ENCODE data around the gene HERPUD1. TPM values are rescaled to one million over a fixed set of nuclear protein-coding genes. Genes with fewer than 3 reads are reported as not detected.

The HERPUD1 gene
- total RNA-seq, 1 experiment from 2014 or later: 28.9 TPM

- H3K56ac ChIP-seq (ENCODE audit: insufficient read length, low read depth, low read length): no peak overlapping the region
- no peak for TF ChIP-seq CTCF (conservative IDR thresholded peaks at IDR 0.05)
- no peak overlapping the region for H3K18ac ChIP-seq (ENCODE audit: insufficient read length, low read depth, low read length)
- no peak overlapping the region for H3K4me2 ChIP-seq (ENCODE audit: insufficient read depth, insufficient read length, low read length)
- H4K5ac ChIP-seq (ENCODE audit: insufficient read length, low read depth, low read length): no peak overlapping the region
- no peak overlapping the region for H2BK120ac ChIP-seq (ENCODE audit: low read depth, low read length, poor library complexity, severe bottlenecking)
- H3K4me1 ChIP-seq (ENCODE audit: insufficient read depth, low read length): no peaks in the 10 kb centered on the region
- H3K14ac ChIP-seq (ENCODE audit: insufficient read depth, low read length): no peak overlapping the region
- H3K27ac ChIP-seq (ENCODE audit: insufficient read length, low read depth, low read length): no peak overlapping the region
- no peak for DNase-seq
- Mint-ChIP-seq H3K9me3 (no peaks in the 10 kb centered on the region), H3K4me3 (no peak overlapping the region), H3K4me1 (no peaks in the 10 kb centered on the region), H3K27me3 (ENCODE audit: low read depth) (no peaks in the 10 kb centered on the region), H3K36me3 (ENCODE audit: insufficient read depth in 1 of 3, low read depth in 3 of 3) (peaks cover 51 to 88% (median 68%) of the 10 kb centered on the region in 3 experiments), H3K27ac (no peak overlapping the region)
- no peak overlapping the region for H2AFZ ChIP-seq (ENCODE audit: low read length)
- H3T11ph ChIP-seq (ENCODE audit: low read length): no peak overlapping the region
- no peak overlapping the region for H2BK20ac ChIP-seq (ENCODE audit: low read depth, low read length, poor library complexity, severe bottlenecking)
- no peak overlapping the region for H2BK15ac ChIP-seq (ENCODE audit: low read depth, low read length)
- H3K79me2 ChIP-seq (ENCODE audit: insufficient read depth, low read length): no peaks in the 10 kb centered on the region
- H4K20me1 ChIP-seq (ENCODE audit: control insufficient read depth, insufficient read depth, insufficient read length): no peaks in the 10 kb centered on the region
- no peak overlapping the region for H3K4ac ChIP-seq (ENCODE audit: low read depth, low read length)
- no peaks in the 10 kb centered on the region for H3K9me3 ChIP-seq (ENCODE audit: control insufficient read depth, low read depth, low read length)
- no peaks in the 10 kb centered on the region for H3K27me3 ChIP-seq (ENCODE audit: insufficient read depth, low read length)
- no peak overlapping the region for H4K8ac ChIP-seq (replicated peaks; ENCODE audit: insufficient read length, low read depth, low read length)
- H2BK12ac ChIP-seq (ENCODE audit: insufficient read length, low read depth, low read length): no peak overlapping the region
- no peak overlapping the region for H3K23ac ChIP-seq (ENCODE audit: insufficient read length, low read depth, low read length)
- H2AK5ac ChIP-seq (ENCODE audit: insufficient read length, low read length): no peak overlapping the region
- WGBS (ENCODE audit: extremely low coverage, insufficient read length, low lambda C conversion rate): no CpG with 5 or more reads among the region's 2 CpGs
- no peaks in the 10 kb centered on the region for H3K23me2 ChIP-seq (ENCODE audit: insufficient read length, low read depth, low read length, poor library complexity, severe bottlenecking)
- H4K91ac ChIP-seq (ENCODE audit: insufficient read length, low read depth, low read length): no peak overlapping the region
- no peak overlapping the region for H3K9ac ChIP-seq (ENCODE audit: extremely low read depth, insufficient read length, low read length)
- H3K79me1 ChIP-seq (ENCODE audit: insufficient read depth, low read depth, low read length, poor library complexity, severe bottlenecking): no peaks in the 10 kb centered on the region
- H2BK5ac ChIP-seq (ENCODE audit: insufficient read length, low read length): no peak overlapping the region
Measured at GRCh38 chr16:56941092-56941491, 9.2 kb downstream of the HERPUD1 start.

Data from H9 (cell line).